ENCODE results near the gene WDR93.

DNA sequence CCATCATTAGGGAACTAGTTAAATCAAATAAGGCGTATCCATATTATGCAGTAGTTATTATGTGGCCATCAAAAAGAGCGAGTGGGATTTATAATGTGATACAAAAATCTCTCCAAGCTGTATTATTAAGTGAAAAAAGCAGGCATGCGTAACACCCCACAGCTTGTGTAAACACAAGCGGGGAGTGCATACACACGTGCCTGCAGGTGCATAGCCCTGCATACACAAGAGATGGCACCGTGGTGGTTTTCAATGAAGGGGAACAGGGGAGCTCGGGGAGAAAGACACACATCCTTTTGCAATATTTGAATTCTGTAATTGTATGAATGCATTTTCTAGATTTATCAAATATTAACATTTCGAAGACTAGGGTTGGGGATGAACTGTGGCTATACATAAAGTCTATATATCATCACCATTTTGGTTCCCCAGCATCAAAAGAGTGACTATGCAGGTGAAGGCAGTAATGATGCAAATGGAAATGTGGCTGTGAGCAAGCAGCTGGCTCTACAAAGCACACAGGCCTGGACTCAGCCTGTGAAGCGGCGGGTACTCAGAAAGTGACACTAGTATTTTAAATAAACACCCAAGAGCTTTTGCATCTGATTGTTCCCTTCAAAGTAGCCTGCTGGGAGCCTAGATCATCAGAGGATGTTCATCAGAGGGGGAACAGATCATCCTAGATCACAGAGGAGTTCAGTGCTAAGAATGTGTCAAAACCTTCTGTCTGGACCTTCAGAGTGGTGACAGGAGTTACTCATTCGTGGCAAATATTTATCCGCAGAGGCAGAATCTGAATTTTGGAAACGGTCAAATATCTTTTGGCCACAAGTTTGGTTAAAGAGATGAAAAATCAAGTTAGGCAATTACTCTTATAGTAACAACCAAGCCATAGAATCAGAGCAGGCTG lies 25.9 kb upstream of the WDR93 start:
- TF ChIP-seq, protein P1, sequence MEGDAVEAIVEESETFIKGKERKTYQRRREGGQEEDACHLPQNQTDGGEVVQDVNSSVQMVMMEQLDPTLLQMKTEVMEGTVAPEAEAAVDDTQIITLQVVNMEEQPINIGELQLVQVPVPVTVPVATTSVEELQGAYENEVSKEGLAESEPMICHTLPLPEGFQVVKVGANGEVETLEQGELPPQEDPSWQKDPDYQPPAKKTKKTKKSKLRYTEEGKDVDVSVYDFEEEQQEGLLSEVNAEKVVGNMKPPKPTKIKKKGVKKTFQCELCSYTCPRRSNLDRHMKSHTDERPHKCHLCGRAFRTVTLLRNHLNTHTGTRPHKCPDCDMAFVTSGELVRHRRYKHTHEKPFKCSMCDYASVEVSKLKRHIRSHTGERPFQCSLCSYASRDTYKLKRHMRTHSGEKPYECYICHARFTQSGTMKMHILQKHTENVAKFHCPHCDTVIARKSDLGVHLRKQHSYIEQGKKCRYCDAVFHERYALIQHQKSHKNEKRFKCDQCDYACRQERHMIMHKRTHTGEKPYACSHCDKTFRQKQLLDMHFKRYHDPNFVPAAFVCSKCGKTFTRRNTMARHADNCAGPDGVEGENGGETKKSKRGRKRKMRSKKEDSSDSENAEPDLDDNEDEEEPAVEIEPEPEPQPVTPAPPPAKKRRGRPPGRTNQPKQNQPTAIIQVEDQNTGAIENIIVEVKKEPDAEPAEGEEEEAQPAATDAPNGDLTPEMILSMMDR (conservative IDR thresholded peaks at IDR 0.05; ENCODE audit: low read depth, low read length) = no peak
- TF ChIP-seq, protein P2, sequence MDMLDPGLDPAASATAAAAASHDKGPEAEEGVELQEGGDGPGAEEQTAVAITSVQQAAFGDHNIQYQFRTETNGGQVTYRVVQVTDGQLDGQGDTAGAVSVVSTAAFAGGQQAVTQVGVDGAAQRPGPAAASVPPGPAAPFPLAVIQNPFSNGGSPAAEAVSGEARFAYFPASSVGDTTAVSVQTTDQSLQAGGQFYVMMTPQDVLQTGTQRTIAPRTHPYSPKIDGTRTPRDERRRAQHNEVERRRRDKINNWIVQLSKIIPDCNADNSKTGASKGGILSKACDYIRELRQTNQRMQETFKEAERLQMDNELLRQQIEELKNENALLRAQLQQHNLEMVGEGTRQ (IDR thresholded peaks at IDR 0.05; ENCODE audit: low read depth, low read length) = no peak

Data from IMR-90 (cell line).